GM21515 (cell line): ENCODE results near the gene CYP2A7.
"Not testable (repeated sequence)": the region's sequence is repeated elsewhere in the genome, so short reads cannot be mapped to it uniquely, and the experiment has no call there.

Experiments
- ATAC-seq: cut with Tn5 transposase; IDR thresholded peaks from one replicate; pipeline ENCODE4 v1.9.1; 2021; ENCODE audit not compliant: unreplicated experiment

Gene CYP2A7

DNA sequence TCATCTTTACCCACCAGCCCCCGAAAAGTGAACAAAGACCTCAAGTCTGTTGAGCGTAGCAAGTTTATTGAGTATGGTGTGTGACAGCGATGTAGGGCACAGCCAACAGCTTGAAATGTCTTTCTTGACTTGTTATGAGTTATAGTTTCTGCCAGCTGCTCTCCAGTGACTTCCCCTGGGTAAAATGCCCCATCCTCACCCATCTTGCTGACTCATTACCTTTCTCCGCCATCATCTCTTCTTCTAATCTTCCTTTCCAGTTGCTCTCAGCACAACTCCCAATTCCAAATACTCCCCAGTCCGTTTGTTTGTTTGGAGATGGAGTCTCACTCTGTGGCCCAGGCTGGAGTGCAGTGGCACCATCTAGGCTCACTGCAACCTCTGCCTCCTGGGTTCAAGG lies 18.5 kb upstream of the CYP2A7 start:
- ATAC-seq = not testable (repeated sequence)

DNA sequence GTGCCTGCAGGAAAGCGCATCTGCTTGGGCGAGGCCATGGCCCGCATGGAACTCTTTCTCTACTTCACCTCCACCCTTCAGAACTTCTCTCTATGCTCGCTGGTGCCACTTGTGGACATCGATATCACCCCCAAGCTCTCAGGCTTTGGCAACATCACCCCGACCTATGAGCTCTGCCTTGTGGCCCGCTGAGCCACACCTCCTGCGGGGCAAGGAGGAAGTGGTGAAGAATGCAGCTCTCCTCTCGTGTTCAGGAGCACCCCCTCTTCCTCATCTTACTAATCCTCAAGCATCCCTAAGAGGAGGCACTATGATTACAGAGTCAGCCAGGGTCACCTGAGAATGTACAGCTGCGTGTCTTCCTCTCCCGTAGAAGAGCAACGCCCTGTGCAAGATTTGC lies 17.9 kb upstream of the CYP2A7 start:
- ATAC-seq = not testable (repeated sequence)

DNA sequence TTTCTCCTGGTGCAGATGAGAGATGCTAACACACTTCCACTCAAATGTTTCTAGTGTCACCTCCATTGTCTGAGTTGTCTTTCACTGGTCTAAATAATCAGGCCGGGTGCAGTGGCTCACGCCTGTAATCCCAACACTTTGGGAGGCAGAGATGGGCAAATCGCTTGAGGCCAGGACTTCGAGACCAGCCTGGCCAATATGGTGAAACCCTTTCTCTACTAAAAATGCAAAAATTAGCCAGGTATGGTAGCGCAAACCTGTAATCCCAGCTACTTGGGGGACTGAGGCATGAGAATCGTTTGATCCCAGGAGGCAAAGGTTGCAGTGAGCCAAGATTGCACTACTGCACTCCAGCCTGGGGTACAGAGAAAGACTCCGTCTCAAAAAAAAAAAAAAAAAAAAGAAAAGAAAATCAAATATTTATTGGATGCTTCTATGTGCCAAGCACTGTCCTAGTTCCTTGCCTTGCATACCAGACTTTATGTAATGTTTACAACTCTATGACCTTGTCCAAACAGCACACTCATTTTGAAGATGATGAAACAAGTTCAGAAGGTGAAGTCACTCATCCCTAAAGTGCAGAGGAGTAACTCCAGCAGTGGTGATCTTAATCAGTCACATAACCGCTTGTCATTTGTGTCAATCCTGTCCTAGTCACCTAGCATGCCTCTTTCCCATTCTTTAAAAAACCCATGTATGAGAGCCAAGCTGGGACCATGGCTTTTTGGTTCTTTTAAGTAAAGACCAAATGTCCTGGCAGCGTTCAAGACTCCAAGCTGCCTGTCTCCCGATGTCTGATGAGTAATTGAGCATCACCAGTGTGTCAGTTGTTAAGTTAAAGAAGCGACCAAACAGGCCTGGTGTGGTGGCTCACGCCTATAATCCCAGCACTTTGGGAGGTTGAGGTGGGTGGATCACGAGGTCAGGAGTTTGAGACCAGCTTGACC lies 15.1 kb upstream of the CYP2A7 start:
- ATAC-seq = not testable (repeated sequence)

DNA sequence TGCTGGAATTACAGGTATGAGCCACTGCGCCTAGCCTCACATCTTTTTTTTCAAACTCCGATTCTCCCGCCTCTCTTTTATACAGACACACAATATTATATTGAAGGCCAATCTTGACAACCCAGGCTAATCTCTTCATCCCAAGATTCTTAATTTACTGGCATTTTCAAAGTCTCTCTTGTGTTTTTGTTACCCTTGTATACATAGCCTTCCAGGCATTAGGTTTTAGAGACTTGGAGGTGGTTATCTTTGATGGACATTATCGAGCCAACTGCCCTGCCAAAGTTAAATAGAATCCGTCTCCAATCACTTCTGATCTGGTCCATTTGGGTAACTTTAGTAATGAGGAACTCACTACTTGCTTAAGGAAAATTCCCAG lies 14.4 kb upstream of the CYP2A7 start:
- ATAC-seq = no peak

DNA sequence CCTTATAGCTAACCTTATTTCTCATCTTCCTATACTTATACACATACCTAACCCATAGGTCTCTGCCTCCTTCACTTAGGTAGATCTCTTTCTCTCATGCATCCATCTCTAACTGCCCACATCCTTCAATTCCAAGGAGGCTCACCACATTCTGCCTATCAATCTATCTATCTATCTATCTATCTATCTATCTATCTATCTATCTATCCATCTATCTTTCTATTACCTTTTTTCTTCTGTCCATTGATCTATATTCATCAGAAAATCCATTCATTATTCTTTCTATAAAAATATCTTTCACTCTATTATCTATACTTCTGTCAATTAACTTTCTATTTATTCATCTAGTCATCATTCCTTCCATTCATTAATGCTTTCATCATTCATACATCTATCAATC lies 11.1 kb upstream of the CYP2A7 start:
- ATAC-seq = no peak

DNA sequence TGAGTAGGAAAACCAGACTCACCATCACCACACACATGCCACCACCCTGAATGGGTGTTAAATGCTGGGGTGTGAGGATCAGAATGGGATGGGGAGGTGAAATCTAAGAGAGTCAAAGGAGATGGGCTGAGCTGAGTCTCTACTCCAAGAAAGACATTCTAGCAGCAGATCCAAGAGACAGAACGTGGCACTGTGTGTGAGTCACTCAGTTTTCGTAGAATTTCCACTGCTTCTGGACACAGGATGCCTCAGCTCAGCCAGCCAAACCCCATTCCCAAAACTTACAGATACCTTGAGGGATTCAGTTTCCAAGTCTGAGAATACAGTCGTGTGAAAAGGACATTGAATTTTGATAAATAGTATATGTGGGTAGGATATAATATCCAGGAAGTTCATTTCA lies 7.3 kb upstream of the CYP2A7 start:
- no peak for ATAC-seq

DNA sequence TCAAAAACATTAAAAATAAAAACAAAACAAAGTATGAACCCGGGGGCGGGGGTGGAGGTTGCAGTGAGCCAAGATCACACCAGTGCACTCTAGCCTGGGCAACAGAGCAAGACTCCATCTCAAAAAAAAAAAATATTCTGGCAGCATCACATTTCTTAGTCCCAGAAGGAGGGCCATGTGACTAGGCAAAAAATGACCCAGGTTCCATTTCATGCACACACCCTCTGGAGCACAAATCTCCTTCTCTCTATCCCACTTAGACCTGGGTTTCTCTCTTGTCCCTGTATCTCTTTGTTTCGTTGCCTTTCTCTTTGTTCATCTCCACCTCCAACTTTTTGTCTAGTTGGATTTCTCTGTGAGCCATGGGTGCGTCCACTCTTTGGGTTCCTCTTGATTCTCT lies 6.2 kb upstream of the CYP2A7 start:
- no peak for ATAC-seq

DNA sequence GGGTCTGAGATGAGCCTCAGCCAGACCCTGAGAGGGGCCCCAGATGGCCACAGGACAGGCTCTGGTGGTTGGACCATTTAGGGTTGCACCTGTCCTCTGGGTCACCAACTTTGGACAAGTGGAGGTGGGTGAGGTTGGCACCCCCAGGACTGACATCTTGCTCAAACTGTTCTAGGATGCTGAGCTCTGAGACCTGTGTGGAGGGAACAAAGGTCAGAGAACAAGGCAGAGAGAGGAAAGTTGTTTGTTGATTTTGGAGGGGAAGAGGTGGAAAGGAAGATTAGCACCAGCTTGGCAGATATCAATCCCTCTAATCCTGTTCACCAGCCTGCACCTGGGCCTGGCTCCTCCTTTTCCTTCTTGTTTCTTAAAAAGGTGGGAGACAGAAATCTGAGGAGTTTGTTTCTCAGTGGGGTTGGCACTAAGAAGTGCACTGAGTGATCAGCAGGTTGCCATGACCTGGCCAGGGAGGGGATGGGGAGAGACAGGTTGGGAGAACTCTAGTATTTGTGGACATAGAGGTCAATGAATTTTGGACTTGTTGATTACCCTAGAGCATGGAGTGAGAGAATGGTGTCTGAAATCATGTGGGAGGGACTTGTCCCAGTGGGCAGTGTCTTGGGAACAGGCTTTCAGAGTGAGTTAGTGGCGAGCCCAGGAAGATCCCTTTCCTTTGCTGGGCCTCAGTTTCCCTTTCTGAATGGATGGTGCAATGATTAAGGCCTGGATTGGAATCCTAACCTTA lies 2.3 kb upstream of the CYP2A7 start:
- not testable (repeated sequence) for ATAC-seq

DNA sequence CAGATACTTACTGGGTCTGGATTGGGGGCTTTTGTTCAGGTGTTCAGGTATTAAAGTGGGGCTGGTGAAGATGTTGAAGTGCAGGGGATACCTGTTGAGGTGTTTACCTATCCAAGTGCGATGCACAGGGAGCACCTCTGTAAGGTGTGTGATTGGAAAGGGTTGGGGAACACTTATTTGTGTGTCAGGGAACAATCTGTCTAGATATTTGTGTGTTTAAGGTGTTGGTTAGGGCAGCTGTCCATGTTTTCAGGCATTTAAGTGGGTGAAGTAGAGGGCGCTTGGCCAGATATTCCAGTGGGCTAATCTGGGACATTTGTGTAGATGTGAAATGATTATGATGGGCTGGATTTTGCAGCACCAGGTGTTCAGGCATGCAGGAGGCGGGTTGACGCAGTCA lies 2.7 kb downstream of the CYP2A7 start:
- ATAC-seq = not testable (repeated sequence)

DNA sequence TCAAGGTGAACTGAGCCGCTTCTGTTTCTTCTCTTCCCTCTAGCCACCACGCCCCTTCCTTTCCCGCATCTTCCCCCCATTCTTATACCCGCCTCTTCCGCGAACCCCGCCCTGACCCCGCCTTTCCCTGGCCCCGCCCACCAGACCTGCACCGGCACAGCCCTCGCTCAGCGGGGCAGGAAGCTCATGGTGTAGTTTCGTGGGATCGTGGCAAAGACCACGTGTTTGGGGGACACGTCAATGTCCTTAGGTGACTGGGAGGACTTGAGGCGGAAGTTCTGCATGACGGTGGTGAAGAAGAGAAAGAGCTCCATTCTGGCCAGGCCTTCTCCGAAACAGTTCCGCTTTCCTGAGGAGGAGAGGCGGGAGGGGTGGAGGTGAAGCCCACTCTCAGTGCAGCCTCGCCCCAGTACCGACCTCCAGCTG lies 6.5 kb downstream of the CYP2A7 start:
- not testable (repeated sequence) for ATAC-seq

DNA sequence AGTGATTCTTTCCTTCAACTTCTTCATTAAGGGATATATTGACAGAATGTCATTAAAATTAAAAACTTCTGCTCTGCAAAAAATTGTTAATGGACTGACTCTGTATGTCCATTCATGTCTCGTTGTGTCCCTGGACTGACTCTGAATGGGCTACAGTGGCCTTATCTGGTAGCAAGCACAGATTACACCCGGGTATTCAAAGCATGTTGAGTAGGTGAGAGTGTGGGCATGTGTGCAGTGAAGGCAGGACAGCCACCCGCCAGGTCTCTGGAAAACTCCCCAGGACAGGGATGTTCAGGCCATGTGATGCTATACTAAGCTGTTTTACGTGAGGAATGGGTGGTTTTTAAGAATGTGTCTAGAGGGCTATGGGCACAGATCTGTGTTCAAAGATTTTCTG lies 7.2 kb downstream of the CYP2A7 start:
- not testable (repeated sequence) for ATAC-seq

DNA sequence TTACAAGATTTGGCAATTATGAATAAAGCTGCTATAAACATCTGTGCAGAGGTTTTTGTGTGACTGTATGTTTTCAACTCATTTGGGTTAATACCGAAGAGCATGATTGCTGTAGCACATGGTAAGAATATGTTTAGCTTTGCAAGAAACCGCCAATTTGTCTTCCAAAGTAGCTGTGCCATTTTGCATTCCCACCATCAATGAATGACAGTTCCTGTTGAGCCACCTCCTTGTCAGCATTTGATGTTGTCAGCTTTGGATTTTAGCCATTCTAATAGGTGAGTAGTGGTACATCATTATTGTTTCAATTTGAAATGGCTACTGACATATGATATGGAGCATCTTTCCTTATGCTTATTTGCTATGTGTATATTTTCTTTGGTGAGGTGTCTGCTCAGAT lies 8.2 kb downstream of the CYP2A7 start:
- not testable (repeated sequence) for ATAC-seq

DNA sequence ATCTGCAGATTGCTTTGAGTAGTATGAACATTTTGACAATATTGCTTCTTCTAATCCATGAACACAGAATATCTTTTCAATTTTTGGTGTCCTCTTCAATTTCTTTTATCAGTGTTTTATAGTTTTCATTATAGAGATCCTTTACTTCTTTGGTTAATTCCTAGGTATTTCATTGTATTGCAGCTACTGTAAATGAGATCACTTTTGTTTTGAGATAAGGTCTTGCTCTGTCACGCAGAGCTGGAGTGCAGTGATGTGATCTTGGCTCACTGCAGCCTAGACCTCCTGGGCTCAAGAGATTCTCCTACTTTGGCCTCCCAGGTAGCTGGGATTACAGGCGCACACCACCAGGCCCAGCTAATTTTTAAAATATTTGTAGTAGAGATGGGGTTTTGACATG lies 9.8 kb downstream of the CYP2A7 start:
- ATAC-seq = no peak

DNA sequence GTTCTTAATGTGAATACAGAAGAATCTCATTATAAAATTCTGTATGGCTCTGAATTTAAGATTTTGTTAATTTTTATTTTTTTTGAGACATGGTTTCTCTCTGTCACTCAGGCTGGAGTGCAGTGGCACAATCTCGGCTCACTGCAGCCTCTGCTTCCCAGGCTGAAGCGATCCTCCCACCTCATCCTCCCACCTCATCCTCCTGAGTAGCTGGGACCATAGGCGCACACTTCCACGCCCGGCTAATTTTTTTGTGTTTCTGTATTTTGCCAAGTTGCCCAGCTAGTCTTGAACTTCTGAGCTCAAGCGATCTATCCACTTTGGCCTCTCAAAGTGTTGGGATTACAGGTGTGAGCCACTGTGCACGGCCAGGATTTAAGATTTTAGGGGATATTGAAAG lies 14.3 kb downstream of the CYP2A7 start:
- ATAC-seq = no peak

DNA sequence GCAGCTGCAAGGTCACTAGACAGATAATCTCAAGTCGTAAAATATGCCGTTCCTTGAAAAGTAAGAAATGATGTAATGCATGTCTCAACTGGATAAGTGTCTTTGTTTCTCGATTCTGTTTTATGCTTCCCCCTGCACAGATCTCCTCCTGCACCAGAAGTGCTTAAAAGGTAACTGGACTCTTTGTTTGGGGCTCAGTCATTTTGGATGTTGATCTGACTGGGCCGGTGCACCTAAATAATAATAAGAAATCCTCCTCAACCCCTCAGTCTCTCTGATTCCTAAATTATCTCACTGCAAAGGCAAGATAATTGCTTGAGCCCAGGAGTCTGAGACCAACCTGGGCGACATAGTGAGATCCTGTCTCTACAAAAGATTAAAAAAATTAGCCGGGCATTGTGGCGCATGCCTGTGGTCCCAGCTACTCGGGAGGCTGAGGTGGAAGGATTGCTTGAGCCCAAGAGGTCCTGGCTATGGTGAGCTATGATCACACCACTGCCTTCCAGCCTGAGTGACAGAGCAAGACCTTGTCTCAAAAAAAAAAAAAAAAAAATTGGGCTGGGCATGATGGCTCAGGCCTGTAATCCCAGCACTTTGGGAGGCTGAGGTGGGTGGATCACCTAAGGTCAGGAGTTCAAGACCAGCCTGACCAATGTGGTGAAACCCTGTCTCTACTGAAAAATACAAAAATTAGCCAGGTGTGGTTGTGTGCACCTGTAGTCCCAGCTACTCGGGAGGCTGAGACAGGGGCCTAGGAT lies 17.1 kb downstream of the CYP2A7 start:
- ATAC-seq = not testable (repeated sequence)

DNA sequence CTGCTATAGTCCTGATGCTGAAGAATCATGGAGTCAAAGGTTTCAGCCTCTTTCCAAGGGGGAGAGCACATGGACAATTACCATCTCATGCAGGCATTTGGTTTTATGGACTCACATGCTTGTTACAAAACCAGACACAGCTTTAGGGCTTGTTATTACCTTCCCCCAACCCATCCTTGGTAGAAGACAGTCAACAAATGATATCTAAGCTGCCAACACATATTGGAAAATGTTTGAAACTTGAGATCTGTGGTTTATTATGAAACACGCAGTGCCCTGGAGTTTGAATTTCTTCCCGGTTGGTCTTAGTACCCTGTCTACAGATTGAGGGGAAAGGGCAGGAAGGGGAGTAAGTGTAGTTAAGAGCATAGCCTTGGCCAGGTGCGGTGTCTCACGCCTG lies 19.2 kb downstream of the CYP2A7 start:
- no peak for ATAC-seq

DNA sequence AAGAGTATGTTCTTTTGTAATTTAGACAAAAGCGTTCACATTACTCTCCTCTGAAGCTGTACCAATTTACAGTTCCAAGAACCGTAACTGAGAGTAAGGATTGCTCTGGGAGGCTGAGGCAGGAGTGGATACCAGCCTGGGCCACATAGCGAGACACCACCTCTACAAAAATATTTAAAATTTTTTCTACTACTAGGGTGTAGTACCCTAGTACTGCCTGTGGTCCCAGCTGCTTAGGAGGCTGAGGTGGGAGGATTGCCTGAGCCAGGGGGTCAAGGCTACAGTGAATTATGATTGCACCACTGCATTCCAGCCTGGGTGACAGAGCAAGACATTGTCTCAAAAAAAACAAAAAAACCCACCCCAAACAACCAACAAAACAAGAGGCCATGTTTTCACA lies 19.7 kb downstream of the CYP2A7 start:
- ATAC-seq = no peak

DNA sequence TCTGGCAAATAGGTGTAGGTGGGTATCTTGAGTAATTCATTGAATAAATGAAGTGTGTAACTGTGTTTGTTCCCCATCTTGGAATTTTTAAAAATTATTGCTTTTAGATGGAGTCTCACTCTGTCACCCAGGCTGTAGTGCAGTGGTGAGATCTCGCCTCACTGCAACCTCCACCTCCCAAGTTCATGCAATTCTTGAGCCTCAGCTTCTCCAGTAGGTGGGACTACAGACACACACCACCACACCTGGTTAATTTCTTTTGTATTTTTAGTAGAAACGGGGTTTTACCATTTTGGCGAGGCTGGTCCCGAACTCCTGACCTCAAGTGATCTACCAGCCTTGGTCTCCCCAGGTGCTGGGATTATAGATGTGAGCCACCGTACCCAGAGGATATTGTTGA lies 23.9 kb downstream of the CYP2A7 start:
- no peak for ATAC-seq

DNA sequence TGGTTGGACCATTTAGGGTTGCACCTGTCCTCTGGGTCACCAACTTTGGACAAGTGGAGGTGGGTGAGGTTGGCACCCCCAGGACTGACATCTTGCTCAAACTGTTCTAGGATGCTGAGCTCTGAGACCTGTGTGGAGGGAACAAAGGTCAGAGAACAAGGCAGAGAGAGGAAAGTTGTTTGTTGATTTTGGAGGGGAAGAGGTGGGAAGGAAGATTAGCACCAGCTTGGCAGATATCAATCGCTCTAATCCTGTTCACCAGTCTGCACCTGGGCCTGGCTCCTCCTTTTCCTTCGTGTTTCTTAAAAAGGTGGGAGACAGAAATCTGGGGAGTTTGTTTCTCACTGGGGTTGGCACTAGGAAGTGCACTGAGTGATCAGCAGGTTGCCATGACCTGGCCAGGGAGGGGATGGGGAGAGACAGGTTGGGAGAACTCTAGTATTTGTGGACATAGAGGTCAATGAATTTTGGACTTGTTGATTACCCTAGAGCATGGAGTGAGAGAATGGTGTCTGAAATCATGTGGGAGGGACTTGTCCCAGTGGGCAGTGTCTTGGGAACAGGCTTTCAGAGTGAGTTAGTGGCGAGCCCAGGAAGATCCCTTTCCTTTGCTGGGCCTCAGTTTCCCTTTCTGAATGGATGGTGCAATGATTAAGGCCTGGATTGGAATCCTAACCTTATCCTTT lies 29.4 kb downstream of the CYP2A7 start:
- ATAC-seq = not testable (repeated sequence)

DNA sequence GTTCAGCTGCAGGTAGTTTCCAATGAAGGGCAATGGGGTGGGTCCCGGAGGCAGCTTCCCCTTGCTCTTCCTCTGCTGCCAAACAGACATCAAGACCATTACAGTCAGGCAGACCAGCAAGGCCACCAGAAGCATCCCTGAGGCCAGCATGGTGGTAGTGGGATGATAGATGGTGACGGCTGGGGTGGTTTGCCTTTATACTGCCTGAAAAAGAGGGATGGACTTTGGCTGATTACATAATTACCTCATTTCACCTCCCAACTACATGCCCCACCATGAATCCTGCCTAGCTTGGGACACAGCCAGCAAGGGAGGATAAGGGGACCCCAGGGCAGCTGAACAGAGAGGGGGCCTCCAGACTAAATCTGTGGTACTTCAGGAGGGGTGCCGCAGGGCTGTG lies 31.8 kb downstream of the CYP2A7 start, which contains the start of gene CYP2A6:
CYP2A6 (minus strand) TSS at position 171 of the 400 bp plus-strand sequence; CDS start at position 150, 21 bp downstream.
- ATAC-seq = not testable (repeated sequence)

DNA sequence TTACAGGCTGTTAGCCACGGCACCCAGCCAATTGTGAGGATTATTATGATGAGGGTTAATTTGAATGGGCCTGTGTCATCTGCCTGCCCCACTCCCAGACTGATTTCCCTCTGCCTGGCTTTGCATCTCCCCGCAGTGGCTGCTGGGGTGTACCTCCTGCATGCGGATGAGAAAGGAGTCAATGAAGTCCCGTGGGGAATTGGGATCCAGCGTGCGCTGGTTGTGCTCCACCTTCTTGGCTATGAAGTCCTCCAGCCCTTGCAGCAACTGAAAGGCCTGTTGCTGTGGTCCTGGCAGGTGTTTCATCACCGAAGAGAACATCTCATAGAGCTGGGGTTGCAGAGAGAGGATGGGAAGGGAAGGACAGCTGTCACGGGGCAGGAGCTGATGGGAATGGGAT lies 35.3 kb downstream of the CYP2A7 start:
- not testable (repeated sequence) for ATAC-seq
